Cardiac fibroblast (primary cell): ENCODE data around the gene P3H2.

Experiments
- DNase-seq, 2 donors: peaks; one replicate each; pipeline versions ENCODE4 v3.0.0 to v3.0.0-alpha.2; 2010; ENCODE audit warnings: low read depth in 2 of 2
- H3K4me3 ChIP-seq, 2 donors: replicated peaks in 1 of 2; 1 replicate in 1 of 2; 2 replicates in 1 of 2; pipeline ENCODE4 v1.5.1; 2011; ENCODE audit warnings: low read depth in 2 of 2, low read length in 2 of 2, mild to moderate bottlenecking in 2 of 2, moderate library complexity in 1 of 2
- TF ChIP-seq, protein P1 (sequence below): IDR thresholded peaks from one replicate; pipeline ENCODE4 v1.5.1; 2011; ENCODE audit warnings: low read depth, mild to moderate bottlenecking, low read length, inconsistent platforms

P3H2 gene

DNA sequence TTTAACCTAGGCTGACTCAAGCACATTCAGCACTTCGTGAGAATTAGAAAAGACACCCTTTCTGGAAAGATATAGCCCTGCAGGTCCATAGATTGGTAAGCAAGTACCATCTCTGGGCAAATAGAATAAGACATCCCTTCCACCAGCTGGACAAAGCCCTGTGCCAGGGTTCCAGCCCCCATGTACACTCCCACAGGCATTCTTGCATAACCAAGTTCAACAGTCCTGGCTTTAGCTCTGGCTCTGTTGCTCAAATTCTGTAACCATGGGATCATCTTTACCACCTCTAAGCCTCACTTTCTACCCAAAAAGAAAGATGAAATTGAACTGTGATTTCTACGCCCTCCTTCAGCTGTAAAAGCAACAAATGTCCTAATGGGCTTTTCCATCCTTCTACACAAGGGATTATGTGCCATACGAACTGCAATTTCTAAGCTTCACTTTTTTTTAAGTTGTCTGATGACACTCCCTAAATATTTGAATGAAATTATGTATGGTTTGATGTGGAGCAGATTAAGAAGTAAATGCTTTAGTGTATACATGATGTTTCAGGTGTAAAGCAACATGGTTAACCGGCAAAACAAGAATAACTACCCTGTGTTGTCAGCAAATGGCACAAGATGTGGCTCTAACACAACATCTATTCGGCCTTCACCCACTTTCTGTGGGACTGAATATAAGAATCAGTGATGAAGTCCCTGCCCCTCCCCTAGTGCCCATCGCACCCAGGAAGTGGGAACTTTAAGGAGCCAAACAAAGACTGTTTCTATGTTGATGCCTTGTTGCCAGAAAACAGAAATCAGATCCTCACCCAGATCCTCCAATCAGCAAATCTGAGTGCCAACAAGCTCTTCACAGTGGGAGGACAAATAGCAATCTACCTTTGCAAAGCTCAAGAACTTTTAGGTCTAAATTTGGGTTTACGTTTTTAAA is 165.7 kb downstream of the P3H2 start:
- H3K4me3 ChIP-seq, result no peak overlapping the region
- peak; percentile 28 to 50 for DNase-seq

DNA sequence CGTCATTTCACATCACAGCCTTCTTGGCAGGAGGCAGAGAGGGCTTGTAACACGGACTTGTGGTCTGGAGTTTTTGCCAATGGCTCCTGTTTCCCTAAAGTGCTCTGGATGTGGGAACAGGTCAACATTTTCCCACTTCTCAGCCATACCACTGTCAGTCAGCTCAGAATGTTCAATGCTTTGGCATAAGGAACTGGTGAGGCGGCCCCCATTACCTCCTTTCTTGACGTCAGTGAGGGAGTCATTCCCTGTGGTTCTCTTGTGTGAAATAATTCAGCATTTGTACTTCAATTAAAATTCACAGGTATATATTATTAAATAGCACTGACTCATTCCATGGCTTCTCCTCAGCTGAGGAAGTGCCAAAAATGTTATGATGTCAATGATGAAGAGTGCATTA is 167.1 kb downstream of the P3H2 start:
- no peak overlapping the region for H3K4me3 ChIP-seq
- DNase-seq, result peak in 1 of 2 donors; percentile 53
- TF ChIP-seq, protein P1, sequence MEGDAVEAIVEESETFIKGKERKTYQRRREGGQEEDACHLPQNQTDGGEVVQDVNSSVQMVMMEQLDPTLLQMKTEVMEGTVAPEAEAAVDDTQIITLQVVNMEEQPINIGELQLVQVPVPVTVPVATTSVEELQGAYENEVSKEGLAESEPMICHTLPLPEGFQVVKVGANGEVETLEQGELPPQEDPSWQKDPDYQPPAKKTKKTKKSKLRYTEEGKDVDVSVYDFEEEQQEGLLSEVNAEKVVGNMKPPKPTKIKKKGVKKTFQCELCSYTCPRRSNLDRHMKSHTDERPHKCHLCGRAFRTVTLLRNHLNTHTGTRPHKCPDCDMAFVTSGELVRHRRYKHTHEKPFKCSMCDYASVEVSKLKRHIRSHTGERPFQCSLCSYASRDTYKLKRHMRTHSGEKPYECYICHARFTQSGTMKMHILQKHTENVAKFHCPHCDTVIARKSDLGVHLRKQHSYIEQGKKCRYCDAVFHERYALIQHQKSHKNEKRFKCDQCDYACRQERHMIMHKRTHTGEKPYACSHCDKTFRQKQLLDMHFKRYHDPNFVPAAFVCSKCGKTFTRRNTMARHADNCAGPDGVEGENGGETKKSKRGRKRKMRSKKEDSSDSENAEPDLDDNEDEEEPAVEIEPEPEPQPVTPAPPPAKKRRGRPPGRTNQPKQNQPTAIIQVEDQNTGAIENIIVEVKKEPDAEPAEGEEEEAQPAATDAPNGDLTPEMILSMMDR, result no peak

More for the DNA sequence above, 165.7 kb downstream of the P3H2 start:
- TF ChIP-seq, protein P1, result no peak

DNA sequence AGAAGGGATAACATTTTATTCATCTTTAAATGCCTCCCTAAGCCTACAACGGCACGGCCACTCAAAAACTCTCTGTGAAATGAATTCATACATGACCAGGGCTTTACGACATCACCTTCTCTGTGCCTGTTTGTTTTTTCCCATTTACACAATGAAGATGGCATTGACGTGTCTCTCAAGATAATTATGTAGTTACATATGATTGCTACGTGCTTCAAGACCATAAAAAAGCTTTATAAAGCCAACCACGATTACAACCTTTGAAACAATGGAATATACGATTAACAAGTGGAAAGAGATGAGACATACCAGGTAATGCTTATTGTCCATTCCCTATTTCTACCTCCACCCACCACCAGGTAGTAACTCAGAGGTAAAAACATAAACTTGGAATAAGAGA is 168.4 kb downstream of the P3H2 start:
- TF ChIP-seq, protein P1, result no peak
- no peak overlapping the region for H3K4me3 ChIP-seq
- no peak for DNase-seq

DNA sequence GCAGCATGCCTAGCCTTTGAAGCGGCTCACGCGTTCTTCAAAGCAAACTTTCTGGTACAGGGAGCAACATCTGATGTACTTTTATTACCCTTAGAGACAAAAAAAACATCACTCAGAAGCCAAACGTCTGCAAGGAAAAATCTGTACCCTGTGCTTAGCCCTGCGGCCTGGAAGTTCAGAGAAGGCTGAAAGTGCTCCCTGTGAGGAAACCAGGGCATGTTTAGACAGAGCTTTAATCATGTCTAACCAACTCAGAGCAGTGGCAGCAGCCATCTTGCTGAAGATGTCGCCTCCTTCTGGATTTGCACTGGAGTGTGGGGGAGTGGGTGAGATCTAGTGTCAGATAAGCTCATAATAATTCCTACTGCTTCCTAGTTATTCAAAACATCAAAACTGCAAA is 170.4 kb downstream of the P3H2 start:
- DNase-seq, result no peak
- TF ChIP-seq, protein P1, result no peak
- no peak overlapping the region for H3K4me3 ChIP-seq

DNA sequence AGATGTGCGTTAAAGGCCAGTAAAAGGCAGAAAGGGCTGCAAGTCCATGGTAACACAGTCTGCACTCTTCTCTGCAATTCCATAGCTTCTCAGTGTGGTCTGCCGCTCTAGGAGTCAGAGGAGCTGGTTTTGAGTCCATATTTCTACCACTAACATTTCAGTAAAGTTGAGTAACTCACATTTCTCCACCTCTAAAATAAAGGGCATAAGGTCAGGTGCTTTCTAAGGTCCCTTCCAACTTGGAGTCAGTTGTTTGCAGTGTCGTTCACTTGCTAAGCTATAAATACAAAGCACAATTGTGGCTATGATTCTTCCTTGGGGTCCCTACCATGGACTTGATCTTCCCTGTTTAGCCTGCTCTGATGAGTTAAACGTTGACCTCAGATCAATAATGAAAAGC is 171.1 kb downstream of the P3H2 start:
- H3K4me3 ChIP-seq, result no peak overlapping the region
- no peak for DNase-seq
- TF ChIP-seq, protein P1, result no peak

DNA sequence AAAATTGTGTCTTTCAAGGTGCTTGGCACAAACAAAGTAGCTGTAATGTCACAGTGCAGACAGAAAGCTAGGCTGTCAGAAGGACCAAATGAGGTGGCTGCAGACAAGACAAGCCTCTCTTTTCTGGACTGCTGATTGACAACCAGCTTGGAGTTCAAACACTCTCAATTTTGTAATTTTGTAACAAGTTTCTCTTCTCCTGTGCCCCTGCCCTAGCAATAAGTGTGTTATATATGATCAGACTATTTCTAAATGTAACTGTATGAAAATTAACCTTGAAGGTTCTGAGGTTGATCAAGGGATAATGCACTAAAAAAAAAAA is 172.0 kb downstream of the P3H2 start:
- TF ChIP-seq, protein P1, result no peak
- no peak overlapping the region for H3K4me3 ChIP-seq
- DNase-seq, result no peak
